ENCODE measurements around the gene CDKAL1. TPM values are rescaled to one million over a fixed set of nuclear protein-coding genes. Genes with fewer than 3 reads are reported as not detected.

CDKAL1 gene
- total and polyA plus RNA-seq, 9 of the 15 experiments (the other 6 are each of a cell fraction or from before 2014, with no cell fraction given) = 11.2 to 36.3 (median 20.1) TPM

DNA sequence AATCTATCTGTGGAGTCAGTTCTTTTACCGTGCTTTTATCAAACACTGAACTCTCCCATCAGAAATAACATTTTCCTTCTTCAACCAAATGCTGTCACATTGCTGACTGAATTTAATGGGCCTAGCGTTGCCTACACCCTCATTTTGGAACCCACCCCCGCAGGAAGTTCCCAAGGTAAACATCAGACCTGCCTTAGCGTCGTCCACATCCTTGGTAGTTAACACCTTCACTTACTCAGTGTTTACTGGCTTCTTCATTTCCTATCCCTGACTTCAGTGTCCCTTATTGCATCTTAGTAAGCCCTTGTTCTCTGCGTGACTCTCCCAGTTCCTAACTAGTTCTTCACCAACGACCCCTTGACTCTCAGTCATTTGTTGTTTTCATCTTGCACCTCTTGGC lies 567.9 kb downstream of the CDKAL1 start:
- TF ChIP-seq SMAD1 (IDR thresholded peaks at IDR 0.05; ENCODE audit: low read depth, low read length, partially characterized antibody) (no peak), EGR1 (conservative IDR thresholded peaks at IDR 0.05) (peak; percentile 50), NEUROD1 (IDR thresholded peaks at IDR 0.05; ENCODE audit: borderline replicate concordance, low read depth, low read length, partially characterized antibody) (no peak), HDAC3 (IDR thresholded peaks at IDR 0.05; ENCODE audit: borderline replicate concordance, partially characterized antibody) (no peak)
- TF ChIP-seq, protein P1, sequence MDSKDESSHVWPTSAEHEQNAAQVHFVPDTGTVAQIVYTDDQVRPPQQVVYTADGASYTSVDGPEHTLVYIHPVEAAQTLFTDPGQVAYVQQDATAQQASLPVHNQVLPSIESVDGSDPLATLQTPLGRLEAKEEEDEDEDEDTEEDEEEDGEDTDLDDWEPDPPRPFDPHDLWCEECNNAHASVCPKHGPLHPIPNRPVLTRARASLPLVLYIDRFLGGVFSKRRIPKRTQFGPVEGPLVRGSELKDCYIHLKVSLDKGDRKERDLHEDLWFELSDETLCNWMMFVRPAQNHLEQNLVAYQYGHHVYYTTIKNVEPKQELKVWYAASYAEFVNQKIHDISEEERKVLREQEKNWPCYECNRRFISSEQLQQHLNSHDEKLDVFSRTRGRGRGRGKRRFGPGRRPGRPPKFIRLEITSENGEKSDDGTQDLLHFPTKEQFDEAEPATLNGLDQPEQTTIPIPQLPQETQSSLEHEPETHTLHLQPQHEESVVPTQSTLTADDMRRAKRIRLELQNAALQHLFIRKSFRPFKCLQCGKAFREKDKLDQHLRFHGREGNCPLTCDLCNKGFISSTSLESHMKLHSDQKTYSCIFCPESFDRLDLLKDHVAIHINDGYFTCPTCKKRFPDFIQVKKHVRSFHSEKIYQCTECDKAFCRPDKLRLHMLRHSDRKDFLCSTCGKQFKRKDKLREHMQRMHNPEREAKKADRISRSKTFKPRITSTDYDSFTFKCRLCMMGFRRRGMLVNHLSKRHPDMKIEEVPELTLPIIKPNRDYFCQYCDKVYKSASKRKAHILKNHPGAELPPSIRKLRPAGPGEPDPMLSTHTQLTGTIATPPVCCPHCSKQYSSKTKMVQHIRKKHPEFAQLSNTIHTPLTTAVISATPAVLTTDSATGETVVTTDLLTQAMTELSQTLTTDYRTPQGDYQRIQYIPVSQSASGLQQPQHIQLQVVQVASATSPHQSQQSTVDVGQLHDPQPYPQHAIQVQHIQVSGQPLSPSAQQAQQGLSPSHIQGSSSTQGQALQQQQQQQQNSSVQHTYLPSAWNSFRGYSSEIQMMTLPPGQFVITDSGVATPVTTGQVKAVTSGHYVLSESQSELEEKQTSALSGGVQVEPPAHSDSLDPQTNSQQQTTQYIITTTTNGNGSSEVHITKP (IDR thresholded peaks at IDR 0.05; ENCODE audit: partially characterized antibody) = no peak
- TF ChIP-seq, protein P2, sequence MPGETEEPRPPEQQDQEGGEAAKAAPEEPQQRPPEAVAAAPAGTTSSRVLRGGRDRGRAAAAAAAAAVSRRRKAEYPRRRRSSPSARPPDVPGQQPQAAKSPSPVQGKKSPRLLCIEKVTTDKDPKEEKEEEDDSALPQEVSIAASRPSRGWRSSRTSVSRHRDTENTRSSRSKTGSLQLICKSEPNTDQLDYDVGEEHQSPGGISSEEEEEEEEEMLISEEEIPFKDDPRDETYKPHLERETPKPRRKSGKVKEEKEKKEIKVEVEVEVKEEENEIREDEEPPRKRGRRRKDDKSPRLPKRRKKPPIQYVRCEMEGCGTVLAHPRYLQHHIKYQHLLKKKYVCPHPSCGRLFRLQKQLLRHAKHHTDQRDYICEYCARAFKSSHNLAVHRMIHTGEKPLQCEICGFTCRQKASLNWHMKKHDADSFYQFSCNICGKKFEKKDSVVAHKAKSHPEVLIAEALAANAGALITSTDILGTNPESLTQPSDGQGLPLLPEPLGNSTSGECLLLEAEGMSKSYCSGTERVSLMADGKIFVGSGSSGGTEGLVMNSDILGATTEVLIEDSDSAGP (CRISPR knock-in tag; IDR thresholded peaks at IDR 0.05) = no peak
- DNase-seq (ENCODE audit: extremely low read depth in 1 of 4, low spot score in 3 of 4) = peak in 1 of 4 experiments; percentile 15
- Histone ChIP-seq H3K27ac (ENCODE audit: extremely low read depth, low read depth, low read length) (no peak overlapping the region), H3K9me1 (ENCODE audit: control insufficient read depth, insufficient read depth, low read length) (no peaks in the 10 kb centered on the region), H3K4me2 (ENCODE audit: insufficient read depth, low read length) (0 out of 2 replicates have a peak overlapping the region, but pooled peaks have one; percentile 26), H3K4me3 (no peak overlapping the region), H4K20me1 (replicated peaks; ENCODE audit: control insufficient read depth, insufficient read depth, low read length) (0 out of 2 replicates have a peak, but pooled peaks cover 5% of the 10 kb centered on the region), H3K79me2 (ENCODE audit: control insufficient read depth, insufficient read depth, low read length) (no peaks in the 10 kb centered on the region), H2AFZ (ENCODE audit: low read depth, low read length) (peak overlapping the region; percentile 2; the same call in 1 of the 2 replicates), H3K4me1 (replicated peaks in 1 of 2; ENCODE audit: control insufficient read depth in 2 of 2, insufficient read depth in 2 of 2, low read length in 2 of 2) (peaks cover 6 to 17% of the 10 kb centered on the region in 2 experiments; a peak in 4 of 5 replicates), H3K36me3 (ENCODE audit: control insufficient read depth, insufficient read depth, low read length) (no peaks in the 10 kb centered on the region), H3K27me3 (ENCODE audit: control insufficient read depth in 2 of 2, insufficient read depth in 2 of 2, low read length in 2 of 2) (no peaks in the 10 kb centered on the region), H3K9ac (ENCODE audit: insufficient read depth in 1 of 2, low read depth in 2 of 2, low read length in 2 of 2) (no peak overlapping the region), H3K9me3 (replicated peaks; ENCODE audit: control insufficient read depth, insufficient read depth, low read depth, low read length) (no peaks in the 10 kb centered on the region)
- intact Hi-C loops (cut with micrococcal nuclease) = no loop called here
- FAIRE-seq = peak; percentile 44
- no TSS peak for BruUV-seq (replicated peaks)
- ChIA-PET CTCF (ENCODE audit: low intra/inter-chr PET ratio) (no interaction called here), POLR2A (interaction anchor here (1.3 to 1.4 kb wide), 2 partner anchors 8 to 13 kb away, joined by 3 to 5 read pairs; no protein-coding TSS in a partner anchor)
- in situ Hi-C loops (cut with MboI) = no loop called here
- peak; percentile 58 for ATAC-seq
- WGBS (ENCODE audit: insufficient coverage, low coverage, missing lambda C conversion rate) = 27% methylated on average over 7 of the region's 7 CpGs

Measured in K562 (cell line).